Sigmoid colon (tissue), 7 donors: ENCODE data around the gene PARD3. TPM values are rescaled to one million over a fixed set of nuclear protein-coding genes. Genes with fewer than 3 reads are reported as not detected.

Experiments
- DNase-seq: peaks from one replicate; pipeline ENCODE4 v3.0.0-alpha.2; 2019
- H3K27ac ChIP-seq, 4 donors: fragments of 200-600 bp; sonication (generic); one replicate each; pipeline ENCODE4 v1.5.1; 2016 to 2019; ENCODE audit warnings: mild to moderate bottlenecking in 1 of 4
- H3K27me3 ChIP-seq, 3 donors: fragments of 200-600 bp; sonication (generic); one replicate each; pipeline ENCODE4 v1.5.1; 2019; ENCODE audit warnings: mild to moderate bottlenecking in 1 of 3
- H3K36me3 ChIP-seq, 4 donors: fragments of 200-600 bp; sonication (generic); one replicate each; pipeline ENCODE4 v1.5.1; 2016 to 2019
- H3K4me1 ChIP-seq, 4 donors: fragments of 200-600 bp; sonication (generic); one replicate each; pipeline ENCODE4 v1.5.1; 2017 to 2019
- H3K4me3 ChIP-seq, 4 donors: fragments of 200-600 bp; sonication (generic); one replicate each; pipeline ENCODE4 v1.5.1; 2017 to 2019; ENCODE audit warnings: mild to moderate bottlenecking in 2 of 4, moderate library complexity in 1 of 4
- H3K9me3 ChIP-seq, 4 donors: fragments of 200-600 bp in 3 of 4; sonication (generic) in 3 of 4; one replicate each; pipeline versions ENCODE4 v1.5.1 to v1.6.1; 2013 to 2019
- EP300 ChIP-seq, 4 donors: sonication (generic); formaldehyde crosslinking; IDR thresholded peaks; one replicate each; pipeline ENCODE4 v1.6.1; 2017; ENCODE audit warnings: antibody characterized with exemption in 4 of 4
- POLR2A ChIP-seq, 2 donors: fragments of 450-650 bp; IDR thresholded peaks; one replicate each; pipeline ENCODE4 v1.6.1; 2016; ENCODE audit warnings: antibody characterized with exemption in 2 of 2, mild to moderate bottlenecking in 2 of 2, moderate library complexity in 2 of 2
- POLR2AphosphoS5 ChIP-seq, 4 donors: sonication (generic); formaldehyde crosslinking; IDR thresholded peaks; one replicate each; pipeline ENCODE4 v1.6.1; 2017; ENCODE audit warnings: antibody characterized with exemption in 4 of 4
- WGBS, 2 donors: extraction: QIAGEN DNeasy Blood & Tissue Kit; methylation state at CpG; one replicate each; pipeline ENCODE4 v1.1.7; 2013; 5-methylcytosine and 5-hydroxymethylcytosine counted together
- intact Hi-C: fragments of 100-400 bp; cut with DNase I; formaldehyde crosslinking; loops from one replicate; pipeline ENCODE4 v1.15.1; 2023
- polyA plus RNA-seq, 3 donors: library from polyadenylated mRNA; stranded (reverse); fragments of 200-250 nt; gene quantifications; one replicate each; pipeline ENCODE4 v1.2.3, GENCODE V29; 2013
- total RNA-seq, 4 donors: library from RNA; depleted of rRNA; stranded (reverse); fragments of >200 nt; gene quantifications; one replicate each; pipeline ENCODE4 v1.1.0, GENCODE V29; 2016
- TF ChIP-seq, protein P1 (sequence below), 4 experiments: fragments of 450-650 bp in 3 of 4; fragments of 200-600 bp in 1 of 4; IDR thresholded peaks; one replicate each; pipeline ENCODE4 v1.5.1; 2016 to 2019; ENCODE audit warnings: antibody characterized with exemption in 4 of 4, mild to moderate bottlenecking in 3 of 4, moderate library complexity in 2 of 4
- donor health status: healthy with polysubstance abuse.
- donor health status: Bipolar disorder and iron deficiency.
- donor health status: healthy.

Gene PARD3
- total and polyA plus RNA-seq, 7 donors = 17.5 to 96.4 (median 75.9) TPM

DNA sequence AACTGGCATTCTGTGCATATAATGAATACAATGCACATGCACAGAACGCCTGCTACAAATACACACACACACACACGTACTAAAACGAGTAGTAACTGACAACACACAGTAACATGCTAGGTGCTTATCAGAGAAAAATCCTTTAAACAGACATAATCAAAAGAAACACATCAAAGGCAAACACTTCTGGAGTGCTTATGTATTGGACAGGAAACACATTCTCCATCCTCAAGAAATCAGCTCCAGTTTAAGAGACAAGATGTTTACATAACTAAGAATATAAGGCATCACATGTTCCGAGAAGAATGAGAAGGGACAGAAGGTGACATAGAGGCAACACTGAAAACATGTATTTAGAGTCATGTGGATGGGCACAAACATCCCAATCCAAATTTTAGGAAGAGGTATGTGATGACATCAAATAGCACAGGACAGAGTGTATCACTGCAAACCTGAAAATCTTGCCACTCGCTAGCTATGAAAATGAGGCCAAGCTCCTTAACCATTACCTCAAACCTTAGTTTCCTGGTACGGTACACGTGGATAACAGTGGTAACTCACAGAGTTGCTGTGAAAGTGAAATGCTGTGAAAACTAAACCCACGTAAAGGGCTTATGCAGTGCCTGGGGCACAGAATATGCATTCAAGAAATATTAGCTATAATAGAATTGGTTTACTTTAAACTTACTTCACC is 619.6 kb downstream of the PARD3 start:
- Histone ChIP-seq H3K9me3 (no peaks in the 10 kb centered on the region), H3K36me3 (no peaks in the 10 kb centered on the region), H3K27me3 (no peaks in the 10 kb centered on the region), H3K27ac (no peak overlapping the region), H3K4me1 (peaks cover 0 to 40% (median 25%) of the 10 kb centered on the region in 4 donors), H3K4me3 (no peak overlapping the region)
- no peak for DNase-seq
- WGBS, 2 donors = 75 to 79% methylated on average over 8 of the region's 8 CpGs
- no peak for TF ChIP-seq POLR2AphosphoS5 (IDR thresholded peaks at IDR 0.05)
- TF ChIP-seq, protein P1, sequence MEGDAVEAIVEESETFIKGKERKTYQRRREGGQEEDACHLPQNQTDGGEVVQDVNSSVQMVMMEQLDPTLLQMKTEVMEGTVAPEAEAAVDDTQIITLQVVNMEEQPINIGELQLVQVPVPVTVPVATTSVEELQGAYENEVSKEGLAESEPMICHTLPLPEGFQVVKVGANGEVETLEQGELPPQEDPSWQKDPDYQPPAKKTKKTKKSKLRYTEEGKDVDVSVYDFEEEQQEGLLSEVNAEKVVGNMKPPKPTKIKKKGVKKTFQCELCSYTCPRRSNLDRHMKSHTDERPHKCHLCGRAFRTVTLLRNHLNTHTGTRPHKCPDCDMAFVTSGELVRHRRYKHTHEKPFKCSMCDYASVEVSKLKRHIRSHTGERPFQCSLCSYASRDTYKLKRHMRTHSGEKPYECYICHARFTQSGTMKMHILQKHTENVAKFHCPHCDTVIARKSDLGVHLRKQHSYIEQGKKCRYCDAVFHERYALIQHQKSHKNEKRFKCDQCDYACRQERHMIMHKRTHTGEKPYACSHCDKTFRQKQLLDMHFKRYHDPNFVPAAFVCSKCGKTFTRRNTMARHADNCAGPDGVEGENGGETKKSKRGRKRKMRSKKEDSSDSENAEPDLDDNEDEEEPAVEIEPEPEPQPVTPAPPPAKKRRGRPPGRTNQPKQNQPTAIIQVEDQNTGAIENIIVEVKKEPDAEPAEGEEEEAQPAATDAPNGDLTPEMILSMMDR (IDR thresholded peaks at IDR 0.05) = no peak
- TF ChIP-seq POLR2A (IDR thresholded peaks at IDR 0.05) = no peak
- no peak for TF ChIP-seq EP300 (IDR thresholded peaks at IDR 0.05)
- intact Hi-C loops = no loop called here

DNA sequence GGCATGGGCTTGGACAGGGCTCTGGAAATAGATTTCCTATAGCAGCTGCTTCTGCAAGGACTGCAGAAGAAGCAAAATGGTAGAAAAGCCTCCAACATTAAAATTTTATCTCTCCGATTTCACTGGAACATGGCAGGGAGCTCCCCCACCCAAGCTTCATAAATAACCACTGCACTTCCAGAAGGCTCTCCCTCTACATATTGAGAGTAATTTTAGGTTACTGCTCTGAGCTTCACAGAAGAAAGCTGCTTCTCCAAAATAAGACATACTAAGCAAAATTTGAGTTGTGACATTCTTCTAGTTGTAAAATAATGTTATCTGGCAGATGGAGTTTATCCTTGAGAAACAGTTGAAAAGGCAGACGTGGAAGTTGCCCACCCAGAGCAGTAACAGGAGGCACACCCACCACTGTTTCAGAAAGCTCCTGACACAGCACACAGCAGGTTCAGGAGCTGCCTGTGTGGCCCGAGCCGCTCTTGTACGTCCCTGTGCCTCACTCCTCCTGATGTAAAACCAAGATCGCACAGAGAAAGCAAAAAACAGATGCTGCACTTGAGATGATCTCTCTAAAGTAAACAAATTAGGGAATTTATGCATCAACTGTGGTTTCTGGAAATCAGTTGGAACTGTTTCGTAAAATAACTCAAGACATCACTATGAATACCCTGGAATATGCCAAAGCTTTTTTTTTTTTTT is 621.0 kb downstream of the PARD3 start:
- H3K27ac ChIP-seq = no peak overlapping the region
- DNase-seq = no peak
- peaks cover 0 to 39% (median 24%) of the 10 kb centered on the region in 4 donors for H3K4me1 ChIP-seq
- 72 to 83% methylated on average over 7 of the region's 7 CpGs for WGBS, 2 donors
- H3K9me3 ChIP-seq = no peaks in the 10 kb centered on the region
- no peaks in the 10 kb centered on the region for H3K27me3 ChIP-seq
- no peak overlapping the region for H3K4me3 ChIP-seq
- intact Hi-C loops = no loop called here
- no peaks in the 10 kb centered on the region for H3K36me3 ChIP-seq
- TF ChIP-seq, protein P1 (IDR thresholded peaks at IDR 0.05) = no peak
- TF ChIP-seq EP300 (IDR thresholded peaks at IDR 0.05) (no peak), POLR2AphosphoS5 (IDR thresholded peaks at IDR 0.05) (peak in 2 of 4 donors; percentile 23 to 47), POLR2A (IDR thresholded peaks at IDR 0.05) (no peak)

DNA sequence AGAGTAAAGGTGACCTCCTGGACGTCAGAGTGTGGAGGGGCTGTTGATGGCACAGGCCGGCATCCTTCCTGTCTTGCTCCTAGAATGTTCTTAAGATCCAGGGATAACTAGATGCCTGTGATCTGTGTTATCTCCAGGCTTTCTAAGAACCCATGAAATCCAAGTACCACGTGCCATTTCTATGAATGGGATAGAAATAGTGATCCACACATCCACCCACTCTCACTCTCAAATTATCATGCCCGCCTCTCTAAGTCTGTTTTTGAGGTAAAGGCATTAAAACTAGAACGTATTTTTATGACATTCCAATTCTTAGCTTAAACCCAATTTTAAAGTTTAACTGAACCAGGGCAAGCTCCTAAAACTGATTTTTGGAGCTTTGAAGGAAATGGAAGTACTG is 622.5 kb downstream of the PARD3 start:
- Histone ChIP-seq H3K36me3 (no peaks in the 10 kb centered on the region), H3K27me3 (no peaks in the 10 kb centered on the region)

DNA sequence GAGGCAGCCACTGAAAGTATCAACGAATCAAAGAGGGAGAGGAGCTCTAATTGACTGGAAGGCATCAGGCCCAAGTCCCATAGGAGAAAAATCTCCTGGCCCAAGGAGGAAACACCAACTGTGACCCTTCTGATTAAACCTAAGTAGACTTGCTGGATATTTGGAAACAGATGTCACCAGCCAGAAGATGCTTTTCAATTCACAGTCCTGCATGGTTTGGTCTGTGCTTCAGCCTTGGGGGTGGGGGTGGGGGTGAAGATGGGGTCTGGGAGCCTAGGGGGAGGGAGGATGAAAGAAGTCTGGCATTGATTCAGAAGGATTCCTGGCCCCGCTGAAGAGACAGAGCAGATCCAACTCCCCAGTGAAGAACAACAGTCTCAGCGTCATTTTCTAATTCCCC is 623.7 kb downstream of the PARD3 start:
- no peak overlapping the region for H3K27ac ChIP-seq
- 76 to 80% methylated on average over 3 of the region's 3 CpGs for WGBS, 2 donors
- H3K27me3 ChIP-seq = no peaks in the 10 kb centered on the region
- DNase-seq = no peak
- TF ChIP-seq POLR2A (IDR thresholded peaks at IDR 0.05) = no peak
- TF ChIP-seq, protein P1 (IDR thresholded peaks at IDR 0.05) = no peak
- TF ChIP-seq EP300 (IDR thresholded peaks at IDR 0.05) = no peak
- no peak for TF ChIP-seq POLR2AphosphoS5 (IDR thresholded peaks at IDR 0.05)
- H3K4me1 ChIP-seq = peaks cover 0 to 58% (median 37%) of the 10 kb centered on the region in 4 donors
- intact Hi-C loops = no loop called here
- H3K9me3 ChIP-seq = no peaks in the 10 kb centered on the region
- H3K4me3 ChIP-seq = no peak overlapping the region
- H3K36me3 ChIP-seq = no peaks in the 10 kb centered on the region

More for the DNA sequence above, 622.5 kb downstream of the PARD3 start:
- no peak for TF ChIP-seq EP300 (IDR thresholded peaks at IDR 0.05)
- TF ChIP-seq, protein P1 (IDR thresholded peaks at IDR 0.05) = no peak
- no peak for TF ChIP-seq POLR2A (IDR thresholded peaks at IDR 0.05)
- no peak for TF ChIP-seq POLR2AphosphoS5 (IDR thresholded peaks at IDR 0.05)
- Histone ChIP-seq H3K4me3 (no peak overlapping the region), H3K27ac (no peak overlapping the region), H3K9me3 (no peaks in the 10 kb centered on the region), H3K4me1 (peaks cover 0 to 45% (median 25%) of the 10 kb centered on the region in 4 donors)
- WGBS, 2 donors = 89% methylated on average over 5 of the region's 5 CpGs
- intact Hi-C loops = no loop called here
- DNase-seq = no peak
